Measurements from ENCODE around the gene DNER.

GRCh38 chr2:229431327-229431954 lies 282.9 kb downstream of the DNER start:
- TF ChIP-seq MAFK (IDR thresholded peaks at IDR 0.05; ENCODE audit: partially characterized antibody) (no peak), TP53 (CRISPR knock-in tag; IDR thresholded peaks at IDR 0.05) (no peak), HDAC2 (IDR thresholded peaks at IDR 0.05) (no peak), RAD21 (conservative IDR thresholded peaks at IDR 0.05 in 1 of 2, IDR thresholded peaks at IDR 0.05 in 1 of 2) (peak; percentile 69 to 73), CEBPB (IDR thresholded peaks at IDR 0.05) (no peak), CTCF (IDR thresholded peaks at IDR 0.05) (peak; percentile 55), BCL3 (IDR thresholded peaks at IDR 0.05) (no peak), ESRRA (IDR thresholded peaks at IDR 0.05; ENCODE audit: borderline replicate concordance, low read length) (no peak), POLR2A (IDR thresholded peaks at IDR 0.05; ENCODE audit: low read length) (no peak), MAZ (IDR thresholded peaks at IDR 0.05; ENCODE audit: borderline replicate concordance, low read depth, low read length) (no peak), REST (IDR thresholded peaks at IDR 0.05) (no peak), RARB (CRISPR knock-in tag; IDR thresholded peaks at IDR 0.05) (no peak), BHLHE40 (IDR thresholded peaks at IDR 0.05; ENCODE audit: low read depth, low read length) (no peak), USF2 (IDR thresholded peaks at IDR 0.05) (no peak)
